MG63 (cell line): ENCODE data around the gene TMC8. TPM values are rescaled to one million over a fixed set of nuclear protein-coding genes. Genes with fewer than 3 reads are reported as not detected.
"Not testable (repeated sequence)": the region's sequence is repeated elsewhere in the genome, so short reads cannot be mapped to it uniquely, and the experiment has no call there.

Source experiments
- DNase-seq: peaks from one replicate; pipeline ENCODE4 v3.0.0-alpha.2; 2020
- H3K27me3 ChIP-seq: fragments of 250-450 bp; sonication (Bioruptor Pico); 2 replicates; pipeline ENCODE4 v1.5.1; 2020; ENCODE audit warnings: mild to moderate bottlenecking, moderate library complexity
- H3K36me3 ChIP-seq: fragments of 250-450 bp; sonication (Bioruptor Pico); 2 replicates; pipeline ENCODE4 v1.5.1; 2020; ENCODE audit warnings: mild to moderate bottlenecking, moderate library complexity
- H3K4me3 ChIP-seq: fragments of 250-450 bp; sonication (Bioruptor Pico); 2 replicates; pipeline ENCODE4 v1.5.1; 2020; ENCODE audit warnings: mild to moderate bottlenecking, moderate library complexity
- H3K9me3 ChIP-seq: fragments of 250-450 bp; sonication (Bioruptor Pico); 2 replicates; pipeline ENCODE4 v1.5.1; 2020; ENCODE audit warnings: mild to moderate bottlenecking, moderate library complexity
- total RNA-seq: library from RNA; depleted of rRNA; stranded (reverse); fragments of >200 nt; shearing (Covaris generic); gene quantifications from 2 replicates; pipeline ENCODE4 v1.2.3, GENCODE V29; 2014; ENCODE audit warnings: low replicate concordance

TMC8 gene
- total RNA-seq, 1 experiment from 2014 or later, result not detected

DNA sequence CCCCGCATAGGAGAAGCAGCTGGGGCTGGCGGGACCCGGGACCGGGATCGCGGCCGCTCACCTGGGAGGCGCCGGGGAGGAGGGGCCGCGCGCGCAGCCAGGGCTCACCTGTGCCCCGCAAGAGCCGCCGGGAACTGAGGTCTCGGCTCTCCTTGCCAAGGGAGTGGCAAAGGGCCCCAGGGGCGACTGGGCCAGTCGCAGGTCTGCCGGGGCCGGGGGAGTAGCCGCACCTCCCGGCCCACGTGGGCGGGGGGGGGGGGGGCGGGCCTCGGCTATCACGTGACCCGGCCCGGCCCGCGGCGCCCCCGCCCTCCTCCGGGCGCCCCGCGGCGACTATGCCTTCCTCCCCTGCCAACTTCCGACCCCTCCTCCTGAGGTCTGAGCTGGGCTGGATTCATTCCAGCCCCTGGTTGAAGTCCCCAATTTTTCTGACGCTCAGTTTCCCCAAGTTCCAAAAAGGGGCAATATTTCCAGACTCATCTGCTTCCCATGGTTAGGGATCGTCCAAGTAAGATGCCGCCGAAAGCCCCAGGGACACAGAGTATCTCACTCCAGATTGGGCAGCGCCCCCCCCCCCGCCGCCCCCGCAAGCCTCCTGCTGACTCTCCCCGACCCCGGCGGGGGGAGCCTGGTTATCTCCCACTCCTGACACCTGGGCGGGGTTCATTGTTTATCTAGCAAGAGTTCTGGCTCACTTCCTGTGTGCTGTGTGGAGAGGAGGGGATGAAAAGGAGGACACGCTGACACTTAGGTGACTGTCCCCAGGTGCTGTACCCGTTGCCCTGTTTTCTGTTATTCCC lies 1.8 kb upstream of the TMC8 start, which contains the start of gene TMC6:
TSS of gene TMC6 (minus strand) at position 205 of the 800 bp plus-strand sequence. CDS start 1,923 bp downstream, outside the sequence.
- Histone ChIP-seq H3K9me3 (no peaks in the 10 kb centered on the region), H3K4me3 (peak within 1 kb of the TSS; percentile 49), H3K27me3 (no peaks in the 10 kb centered on the region), H3K36me3 (no peaks in the 10 kb centered on the region)
- DNase-seq, result no peak

DNA sequence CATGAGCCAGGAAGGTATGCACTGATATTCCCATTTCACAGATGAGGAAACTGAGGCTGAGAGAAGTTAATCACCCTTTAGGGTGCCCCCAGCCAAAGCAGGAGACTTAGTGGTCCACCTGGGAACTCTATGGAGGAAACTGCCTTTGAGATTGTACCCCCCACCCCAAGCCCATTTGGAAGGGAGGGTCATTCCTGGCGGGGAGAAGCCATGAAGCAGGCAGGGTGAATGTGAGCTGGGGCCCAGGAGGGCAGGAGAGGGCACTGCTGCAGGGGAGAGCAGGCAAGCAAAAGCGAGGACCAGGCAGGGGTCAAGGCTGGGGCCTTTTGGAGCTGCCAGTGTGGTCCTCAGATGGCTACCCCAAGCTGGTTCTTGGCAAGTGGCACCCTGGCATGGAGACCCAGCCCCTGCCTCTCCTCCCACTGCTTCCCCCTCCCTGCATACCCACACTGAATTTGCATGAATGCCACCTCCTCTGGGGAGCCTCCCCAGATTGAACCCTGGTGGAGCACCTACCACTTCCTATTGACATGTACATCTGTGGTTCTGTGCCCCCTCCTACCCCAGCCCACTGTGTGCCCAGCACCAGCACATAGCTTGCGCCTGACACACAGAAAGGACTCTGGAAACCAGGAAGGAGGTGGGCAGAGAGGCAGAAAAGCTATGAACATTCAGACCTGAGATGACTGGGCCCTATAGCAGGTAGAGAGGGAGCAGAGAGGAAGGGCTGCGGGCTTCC lies 1.1 kb upstream of the TMC8 start:
- Histone ChIP-seq H3K27me3 (no peaks in the 10 kb centered on the region), H3K4me3 (no peak overlapping the region)
- no peak for DNase-seq

DNA sequence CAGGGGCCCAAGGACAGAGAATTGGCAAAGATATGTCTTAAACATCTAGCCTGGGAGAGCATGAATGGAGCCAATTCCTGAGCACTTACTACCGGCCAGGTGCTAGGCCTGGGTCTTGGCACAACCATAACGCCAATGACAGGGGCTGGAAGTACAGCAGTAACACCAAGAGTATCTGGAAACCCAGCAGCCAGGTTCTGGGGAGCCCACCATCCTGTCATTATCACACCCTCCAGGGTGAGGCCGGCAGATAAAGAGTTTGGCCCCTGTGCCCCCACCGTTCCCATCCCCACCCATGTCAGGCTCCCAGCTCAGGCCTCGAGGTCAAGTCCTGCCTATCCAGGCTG lies 508 bp upstream of the TMC8 start:
- no peak overlapping the region for H3K4me3 ChIP-seq
- no peak for DNase-seq
- no peaks in the 10 kb centered on the region for H3K9me3 ChIP-seq
- no peaks in the 10 kb centered on the region for H3K27me3 ChIP-seq
- no peaks in the 10 kb centered on the region for H3K36me3 ChIP-seq

More for the DNA sequence above, 1.1 kb upstream of the TMC8 start:
- no peaks in the 10 kb centered on the region for H3K9me3 ChIP-seq
- H3K36me3 ChIP-seq, result no peaks in the 10 kb centered on the region

DNA sequence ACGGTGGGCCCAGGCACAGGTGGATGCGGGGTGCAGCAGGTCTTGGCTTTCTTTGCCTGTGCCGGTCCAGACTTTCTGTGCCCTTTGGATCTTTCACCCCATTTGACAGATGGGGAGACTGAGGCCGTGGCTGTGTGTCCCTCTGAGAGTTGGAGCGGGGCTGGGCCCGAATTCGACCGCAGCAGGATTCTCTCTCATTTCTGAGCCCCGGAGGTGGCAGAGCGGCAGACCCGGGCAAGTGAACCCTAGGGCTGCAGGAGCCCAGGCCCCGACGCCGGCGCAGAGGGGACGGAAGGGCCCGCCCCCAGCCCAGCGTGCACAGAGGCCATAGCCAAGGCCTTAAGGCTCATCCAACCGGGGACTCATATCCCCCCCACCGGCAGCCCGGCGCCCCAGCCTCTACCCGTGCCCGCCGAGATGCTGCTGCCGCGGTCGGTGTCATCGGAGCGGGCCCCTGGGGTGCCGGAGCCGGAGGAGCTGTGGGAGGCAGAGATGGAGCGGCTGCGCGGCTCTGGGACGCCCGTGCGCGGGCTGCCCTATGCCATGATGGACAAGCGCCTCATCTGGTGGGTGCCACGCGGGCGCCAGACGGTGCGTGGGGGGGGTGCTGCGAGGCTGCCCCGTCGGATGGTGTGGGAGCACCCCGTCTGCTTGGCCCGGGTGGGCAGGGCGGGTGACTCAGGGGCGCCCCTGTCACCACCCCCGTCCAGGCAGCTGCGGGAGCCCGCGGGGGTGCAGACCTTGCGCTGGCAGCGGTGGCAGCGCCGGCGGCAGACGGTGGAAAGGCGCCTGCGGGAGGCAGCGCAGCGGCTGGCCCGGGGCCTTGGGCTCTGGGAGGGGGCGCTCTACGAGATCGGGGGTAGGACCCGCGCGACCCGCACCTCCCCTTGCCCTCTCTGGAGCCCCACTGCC lies 857 bp downstream of the TMC8 start:
- DNase-seq, result no peak
- Histone ChIP-seq H3K9me3 (no peaks in the 10 kb centered on the region), H3K36me3 (no peaks in the 10 kb centered on the region), H3K4me3 (no peak overlapping the region), H3K27me3 (no peaks in the 10 kb centered on the region)

DNA sequence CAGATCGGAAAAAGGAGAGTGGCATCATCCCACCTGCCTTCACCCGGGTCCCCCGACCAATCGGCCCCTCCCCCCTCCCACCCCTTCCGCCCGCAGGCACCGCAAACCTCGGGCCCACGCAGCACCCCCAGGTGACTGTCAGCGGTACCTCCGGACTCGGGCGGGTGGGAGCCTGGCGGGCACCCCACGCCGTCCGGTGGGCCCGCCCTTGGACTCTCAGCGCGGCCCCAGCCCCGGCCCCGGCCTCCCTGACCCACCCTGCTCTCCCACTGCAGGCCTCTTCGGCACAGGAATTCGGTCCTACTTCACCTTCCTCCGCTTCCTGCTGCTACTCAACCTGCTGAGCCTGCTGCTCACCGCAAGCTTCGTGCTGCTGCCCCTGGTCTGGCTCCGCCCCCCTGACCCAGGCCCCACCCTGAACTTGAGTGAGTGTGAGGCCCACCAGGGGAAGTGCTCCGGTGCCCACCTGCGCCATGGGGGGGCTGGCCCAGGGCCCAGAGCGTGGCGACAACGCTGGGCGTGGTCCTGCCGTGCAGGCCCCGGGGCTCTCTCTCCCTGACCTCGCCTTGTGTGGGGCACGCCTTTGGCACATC lies 1.6 kb downstream of the TMC8 start:
- Histone ChIP-seq H3K4me3 (no peak overlapping the region), H3K9me3 (no peaks in the 10 kb centered on the region), H3K36me3 (no peaks in the 10 kb centered on the region), H3K27me3 (no peaks in the 10 kb centered on the region)
- no peak for DNase-seq

DNA sequence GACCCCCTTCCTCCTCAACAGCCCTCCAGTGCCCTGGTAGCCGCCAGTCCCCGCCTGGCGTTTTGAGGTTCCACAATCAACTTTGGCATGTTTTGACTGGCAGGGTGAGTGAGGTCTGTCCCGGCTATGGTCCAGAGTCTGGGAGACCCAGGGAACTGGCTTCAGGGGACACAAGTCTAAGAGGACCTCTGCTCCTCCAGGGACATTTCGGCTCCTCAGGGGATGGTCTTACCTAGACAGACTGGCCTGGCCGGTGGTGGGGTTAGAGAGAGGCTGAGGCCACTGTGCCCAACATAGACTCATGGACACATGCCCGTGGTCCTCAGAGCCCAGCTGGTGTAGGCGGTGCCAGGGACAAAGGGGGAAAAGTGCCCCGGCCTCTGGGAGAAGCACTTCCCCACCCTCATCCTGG lies 2.2 kb downstream of the TMC8 start:
- no peak for DNase-seq
- H3K27me3 ChIP-seq, result no peaks in the 10 kb centered on the region

DNA sequence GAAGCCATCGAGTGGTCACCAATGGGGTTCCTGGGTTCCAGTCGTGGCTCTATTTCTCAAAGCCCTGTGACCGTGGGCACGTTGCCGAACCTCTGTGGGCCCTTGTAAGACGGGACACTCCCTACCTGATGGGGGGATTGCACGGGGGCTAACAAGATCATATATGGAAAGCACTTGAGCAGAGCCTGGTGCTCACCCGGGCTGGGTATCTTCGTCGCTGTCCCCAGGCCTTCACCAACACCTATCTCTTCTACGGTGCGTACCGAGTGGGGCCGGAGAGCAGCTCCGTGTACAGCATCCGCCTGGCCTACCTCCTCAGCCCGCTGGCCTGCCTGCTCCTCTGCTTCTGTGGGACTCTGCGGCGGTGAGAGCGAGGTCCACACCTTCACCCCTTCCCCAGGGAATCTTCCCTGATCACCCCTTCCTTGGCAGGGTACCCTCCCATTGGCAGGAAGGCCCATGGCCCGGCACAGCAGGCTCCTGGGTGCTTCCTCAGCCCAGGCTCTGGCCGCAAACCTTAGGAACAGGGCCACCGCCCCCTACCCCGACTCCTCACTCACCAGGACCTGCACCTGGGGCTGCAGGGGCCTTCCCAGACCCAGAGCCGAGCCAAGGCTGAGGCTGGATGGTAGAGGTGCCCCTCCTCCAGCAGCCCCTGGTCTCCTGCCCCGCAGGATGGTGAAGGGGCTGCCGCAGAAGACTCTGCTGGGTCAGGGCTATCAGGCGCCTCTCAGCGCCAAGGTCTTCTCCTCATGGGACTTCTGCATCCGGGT lies 2.8 kb downstream of the TMC8 start:
- Histone ChIP-seq H3K9me3 (no peaks in the 10 kb centered on the region), H3K4me3 (no peak overlapping the region), H3K27me3 (no peaks in the 10 kb centered on the region), H3K36me3 (no peaks in the 10 kb centered on the region)
- no peak for DNase-seq

More for the DNA sequence above, 2.2 kb downstream of the TMC8 start:
- Histone ChIP-seq H3K4me3 (no peak overlapping the region), H3K9me3 (no peaks in the 10 kb centered on the region), H3K36me3 (no peaks in the 10 kb centered on the region)

DNA sequence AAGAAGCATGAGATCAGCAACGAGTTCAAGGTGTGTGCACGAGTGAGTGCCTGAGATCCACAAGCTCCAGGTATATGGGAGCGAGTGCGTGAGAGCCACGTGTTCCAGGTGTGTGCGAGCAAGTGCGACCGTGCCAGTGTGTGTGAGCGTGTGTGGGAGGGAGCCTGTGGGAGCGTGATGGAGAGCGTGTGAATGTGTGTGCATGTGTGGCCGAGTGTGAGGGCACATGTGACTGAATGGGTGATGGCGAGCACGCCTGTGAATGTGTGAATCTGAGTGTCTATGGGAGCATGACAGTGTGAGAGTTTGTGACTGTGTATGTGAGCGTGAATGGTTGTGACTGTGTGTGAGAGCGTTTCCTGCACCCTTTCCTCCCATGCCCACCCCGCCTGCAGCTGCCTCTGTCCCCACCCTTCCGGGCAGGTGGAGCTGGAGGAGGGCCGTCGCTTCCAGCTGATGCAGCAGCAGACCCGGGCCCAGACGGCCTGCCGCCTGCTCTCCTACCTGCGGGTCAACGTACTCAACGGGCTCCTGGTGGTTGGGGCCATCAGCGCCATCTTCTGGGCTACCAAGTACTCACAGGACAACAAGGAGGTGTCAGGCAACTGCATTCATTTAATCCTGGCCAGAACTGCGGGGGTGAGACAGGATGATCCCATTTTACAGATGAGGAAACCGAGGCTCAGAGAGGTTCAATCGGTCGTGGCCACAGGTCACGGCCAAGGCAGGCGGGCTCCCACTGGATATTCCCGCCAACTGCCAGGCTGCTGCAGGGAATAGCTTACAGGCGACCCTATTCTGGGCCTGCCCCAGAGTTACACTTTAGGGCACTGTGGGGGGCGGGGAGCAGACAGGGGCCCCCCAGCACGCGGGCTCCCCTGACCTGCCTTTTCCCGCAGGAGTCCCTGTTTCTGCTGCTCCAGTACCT lies 3.7 kb downstream of the TMC8 start:
- Histone ChIP-seq H3K4me3 (no peak overlapping the region), H3K9me3 (no peaks in the 10 kb centered on the region), H3K27me3 (no peaks in the 10 kb centered on the region), H3K36me3 (no peaks in the 10 kb centered on the region)
- peak; percentile 31 for DNase-seq

DNA sequence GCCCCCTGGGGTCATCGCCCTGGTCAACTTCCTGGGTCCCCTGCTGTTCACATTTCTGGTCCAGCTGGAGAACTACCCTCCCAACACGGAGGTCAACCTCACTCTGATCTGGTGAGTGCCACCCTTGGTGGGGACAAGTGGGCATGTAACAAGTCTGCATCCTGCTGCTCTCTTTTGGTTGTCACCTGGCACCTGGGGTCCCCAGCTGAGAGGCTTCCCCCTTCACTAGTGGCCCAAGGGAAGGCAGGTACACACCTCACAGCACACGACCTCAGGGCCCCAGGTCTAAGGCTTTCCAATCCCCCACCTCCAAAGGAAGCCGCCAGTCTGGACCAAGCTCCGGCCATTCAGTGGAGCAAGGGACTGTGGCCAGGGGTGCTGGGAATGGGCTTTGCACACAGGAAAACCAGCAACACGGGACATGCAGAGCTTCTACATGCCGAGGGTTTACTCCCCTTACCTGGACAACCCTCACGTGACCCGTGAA lies 4.4 kb downstream of the TMC8 start:
- Histone ChIP-seq H3K27me3 (no peaks in the 10 kb centered on the region), H3K36me3 (no peaks in the 10 kb centered on the region), H3K4me3 (no peak overlapping the region), H3K9me3 (no peaks in the 10 kb centered on the region)
- no peak for DNase-seq

DNA sequence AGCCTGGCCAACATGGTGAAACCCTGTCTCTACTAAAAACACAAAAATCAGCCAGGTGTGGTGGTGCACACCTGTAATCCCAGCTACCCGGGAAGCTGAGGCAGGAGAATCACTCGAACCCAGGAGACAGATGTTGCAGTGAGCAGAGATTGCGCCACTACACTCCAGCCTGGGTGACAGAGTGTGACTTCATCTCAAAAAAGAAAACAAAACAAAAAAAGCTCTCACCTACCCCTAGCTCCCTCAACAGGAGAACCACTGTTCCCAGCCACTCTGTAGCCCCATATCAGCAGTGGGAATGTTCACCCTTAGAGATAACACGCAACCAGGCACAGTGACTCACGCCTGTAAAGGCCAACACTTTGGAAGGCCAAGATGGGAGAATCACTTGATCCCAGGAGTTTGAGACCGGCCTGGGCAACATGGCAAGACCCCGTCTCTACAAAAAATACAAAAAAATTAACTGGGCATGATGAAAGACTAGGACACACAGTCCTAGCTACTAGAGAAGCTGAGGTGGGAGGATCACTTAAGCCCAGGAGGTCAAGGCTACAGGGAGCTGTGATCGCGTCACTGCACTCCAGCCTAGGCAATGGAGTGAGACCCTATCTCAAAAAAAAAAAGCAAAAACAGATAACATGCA lies 5.4 kb downstream of the TMC8 start:
- no peak overlapping the region for H3K4me3 ChIP-seq
- no peaks in the 10 kb centered on the region for H3K36me3 ChIP-seq
- DNase-seq, result no peak
- H3K27me3 ChIP-seq, result no peaks in the 10 kb centered on the region
- H3K9me3 ChIP-seq, result no peaks in the 10 kb centered on the region

DNA sequence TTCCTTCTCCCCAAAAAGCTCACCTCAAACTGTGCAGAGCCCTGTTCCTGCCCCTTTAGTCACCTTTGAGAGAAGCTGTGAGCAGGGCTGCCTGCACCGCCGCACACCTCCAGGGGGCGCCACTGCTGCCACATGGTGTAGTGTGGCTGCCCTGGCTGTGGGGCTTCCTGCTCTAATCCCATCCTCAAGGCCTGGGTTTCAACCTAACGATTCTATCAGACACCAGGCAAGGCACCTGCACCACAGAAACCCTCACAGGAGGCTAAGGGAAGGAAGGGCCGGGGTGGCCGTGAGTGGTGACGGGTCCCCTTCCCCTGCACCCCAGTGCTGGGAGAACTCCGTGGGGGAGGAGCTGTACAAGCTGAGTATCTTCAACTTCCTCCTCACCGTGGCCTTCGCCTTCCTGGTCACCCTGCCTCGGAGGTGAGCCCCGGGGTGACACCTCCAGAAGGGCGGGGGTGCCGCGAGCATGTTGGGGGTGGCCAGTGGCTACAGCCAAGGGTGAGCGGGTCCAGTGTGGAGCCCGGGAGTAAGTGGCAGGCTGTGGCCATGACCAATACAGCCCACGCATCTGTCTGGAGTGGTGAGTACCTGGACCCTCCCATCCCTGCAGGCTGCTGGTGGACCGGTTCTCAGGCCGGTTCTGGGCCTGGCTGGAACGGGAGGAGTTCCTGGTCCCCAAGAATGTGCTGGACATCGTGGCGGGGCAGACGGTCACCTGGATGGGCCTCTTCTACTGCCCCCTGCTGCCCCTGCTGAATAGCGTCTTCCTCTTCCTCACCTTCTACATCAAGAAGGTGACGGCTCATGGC lies 7.0 kb downstream of the TMC8 start:
- Histone ChIP-seq H3K36me3 (no peaks in the 10 kb centered on the region), H3K27me3 (no peaks in the 10 kb centered on the region)
- DNase-seq, result no peak

DNA sequence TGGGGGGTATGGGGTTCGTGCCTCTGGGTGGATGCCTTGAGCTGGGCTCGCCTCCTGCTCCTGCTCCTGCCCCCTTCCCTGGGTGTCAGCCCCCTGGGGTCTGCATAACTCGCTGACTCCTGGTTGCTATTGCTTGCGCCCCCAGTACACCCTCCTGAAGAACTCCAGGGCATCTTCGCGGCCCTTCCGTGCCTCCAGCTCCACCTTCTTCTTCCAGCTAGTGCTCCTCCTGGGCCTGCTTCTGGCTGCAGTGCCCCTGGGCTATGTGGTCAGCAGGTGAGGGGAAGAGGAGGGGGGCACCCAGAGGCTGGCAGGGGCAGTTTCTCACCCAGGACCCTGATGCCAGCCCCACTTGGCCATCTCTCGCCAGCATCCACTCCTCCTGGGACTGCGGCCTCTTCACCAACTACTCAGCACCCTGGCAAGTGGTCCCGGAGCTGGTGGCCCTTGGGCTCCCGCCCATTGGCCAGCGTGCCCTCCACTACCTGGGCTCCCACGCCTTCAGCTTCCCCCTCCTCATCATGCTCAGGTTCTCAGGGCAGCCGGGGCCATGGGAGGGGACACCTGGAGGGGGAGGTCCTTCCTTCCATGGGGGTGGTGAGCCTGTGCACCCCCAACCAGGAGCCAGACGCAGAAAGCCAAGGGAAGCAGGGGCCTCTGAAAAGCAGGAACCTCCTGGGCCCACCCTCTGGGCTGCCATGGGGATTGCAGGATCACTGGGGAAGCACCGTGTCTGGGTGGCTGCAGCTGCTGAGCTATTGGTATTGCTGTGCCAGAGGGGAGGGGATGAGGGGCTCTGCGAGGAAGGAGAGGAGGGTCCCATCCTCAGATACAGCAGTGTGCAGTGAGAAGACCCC lies 7.9 kb downstream of the TMC8 start:
- H3K9me3 ChIP-seq, result no peaks in the 10 kb centered on the region
- H3K36me3 ChIP-seq, result no peaks in the 10 kb centered on the region
- H3K27me3 ChIP-seq, result no peaks in the 10 kb centered on the region
- no peak overlapping the region for H3K4me3 ChIP-seq
- no peak for DNase-seq

More for the DNA sequence above, 7.0 kb downstream of the TMC8 start:
- Histone ChIP-seq H3K4me3 (no peak overlapping the region), H3K9me3 (no peaks in the 10 kb centered on the region)

DNA sequence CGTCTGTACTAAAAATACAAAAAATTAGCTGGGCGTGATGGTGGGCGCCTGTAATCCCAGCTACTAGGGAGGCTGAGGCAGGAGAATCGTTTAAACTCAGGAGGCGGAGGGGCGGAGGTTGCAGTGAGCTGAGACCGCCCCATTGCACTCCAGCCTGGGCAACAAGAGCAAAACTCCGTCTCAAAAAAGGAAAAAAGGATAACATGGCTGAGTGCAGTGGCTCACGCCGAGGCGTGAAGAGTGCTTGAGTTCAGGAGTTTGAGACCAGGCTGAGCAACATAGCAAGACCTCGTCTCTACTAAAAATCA lies 9.2 kb downstream of the TMC8 start:
- not testable (repeated sequence) for H3K27me3 ChIP-seq, H3K9me3 ChIP-seq, H3K36me3 ChIP-seq, DNase-seq, H3K4me3 ChIP-seq
